Smooth muscle cell (in vitro differentiated cells): ENCODE measurements around the gene MYO5B. TPM values are rescaled to one million over a fixed set of nuclear protein-coding genes. Genes with fewer than 3 reads are reported as not detected.

Experiments used
- DNase-seq: peaks from one replicate; lab custom pipeline; 2025; ENCODE audit not compliant: unreplicated experiment; lab: John Stamatoyannopoulos, UW
- H2AFZ ChIP-seq: fragments of 200-600 bp; sonication (generic); 2 replicates; pipeline ENCODE4 v1.6.0; 2016; ENCODE audit warnings: antibody characterized with exemption, low read depth, mild to moderate bottlenecking
- H3F3A ChIP-seq: fragments of 200-600 bp; sonication (generic); 2 replicates; pipeline ENCODE4 v1.6.0; 2017; ENCODE audit warnings: antibody characterized with exemption, low read depth
- H3K27ac ChIP-seq: fragments of 200-600 bp; sonication (generic); 2 replicates; pipeline ENCODE4 v1.5.1; 2016; ENCODE audit warnings: low read depth, mild to moderate bottlenecking
- H3K27me3 ChIP-seq: fragments of 200-600 bp; sonication (generic); 2 replicates; pipeline ENCODE4 v1.6.1; 2016; ENCODE audit warnings: low read depth, mild to moderate bottlenecking
- H3K36me3 ChIP-seq: fragments of 200-600 bp; sonication (generic); 2 replicates; pipeline ENCODE4 v1.5.1; 2016; ENCODE audit warnings: low read depth
- H3K4me1 ChIP-seq: fragments of 200-600 bp; sonication (generic); 2 replicates; pipeline ENCODE4 v1.5.1; 2016; ENCODE audit warnings: low read depth
- H3K4me2 ChIP-seq: fragments of 200-600 bp; sonication (generic); 2 replicates; pipeline ENCODE4 v1.6.0; 2016; ENCODE audit warnings: mild to moderate bottlenecking
- H3K4me3 ChIP-seq: fragments of 200-600 bp; sonication (generic); 2 replicates; pipeline ENCODE4 v1.5.1; 2016; ENCODE audit warnings: mild to moderate bottlenecking
- H3K79me2 ChIP-seq: fragments of 200-600 bp; sonication (generic); 2 replicates; pipeline ENCODE4 v1.6.0; 2016; ENCODE audit warnings: low read depth, mild to moderate bottlenecking
- H3K9ac ChIP-seq: fragments of 200-600 bp; sonication (generic); 2 replicates; pipeline ENCODE4 v1.6.0; 2016; ENCODE audit warnings: low read depth
- H3K9me3 ChIP-seq: fragments of 200-600 bp; sonication (generic); replicated peaks from 2 replicates; pipeline ENCODE4 v1.5.1; 2016; ENCODE audit warnings: low read depth
- H4K20me1 ChIP-seq: fragments of 200-600 bp; sonication (generic); 2 replicates; pipeline ENCODE4 v1.6.0; 2016; ENCODE audit warnings: low read depth
- CTCF ChIP-seq: fragments of 200-600 bp; sonication (generic); IDR thresholded peaks from 2 replicates; pipeline ENCODE4 v1.5.1; 2017; ENCODE audit warnings: borderline replicate concordance, mild to moderate bottlenecking, antibody characterized with exemption; ENCODE audit not compliant: insufficient read depth, poor library complexity, severe bottlenecking
- WGBS: methylation state at CpG from one replicate; pipeline ENCODE4 v1.1.7; 2016; ENCODE audit warnings: low lambda C conversion rate; 5-methylcytosine and 5-hydroxymethylcytosine counted together
- polyA plus RNA-seq: library from polyadenylated mRNA; unstranded; fragments of >200 nt; fragmentation: Nextera tagmentation; extraction: Ambion mirVana; gene quantifications from 2 replicates; pipeline ENCODE4 v1.2.1, GENCODE V29; 2016
- total RNA-seq: library from RNA; depleted of rRNA; stranded (reverse); fragments of >200 nt; gene quantifications from 2 replicates; pipeline ENCODE4 v1.2.3, GENCODE V29; 2014

MYO5B gene
- total and polyA plus RNA-seq, 2 experiments from 2014 or later = 1.7 to 25.3 TPM

- Histone ChIP-seq H3K4me3 (no peak overlapping the region), H3F3A (no peaks in the 10 kb centered on the region), H4K20me1 (no peaks in the 10 kb centered on the region), H2AFZ (no peak overlapping the region), H3K27me3 (no peaks in the 10 kb centered on the region), H3K79me2 (no peaks in the 10 kb centered on the region), H3K36me3 (no peaks in the 10 kb centered on the region), H3K4me1 (peaks cover 15% of the 10 kb centered on the region), H3K27ac (no peak overlapping the region), H3K9ac (no peak overlapping the region), H3K9me3 (no peaks in the 10 kb centered on the region), H3K4me2 (no peak overlapping the region)
- no peak for DNase-seq
- no peak for TF ChIP-seq CTCF
- WGBS = 100% methylated on average over 1 of the region's 1 CpG
Measured at GRCh38 chr18:49844903-49845302, 350.0 kb downstream of the MYO5B start.

GRCh38 chr18:49843778-49844625, 350.9 kb downstream of the MYO5B start:
- Histone ChIP-seq H3K79me2 (no peaks in the 10 kb centered on the region), H3K27me3 (no peaks in the 10 kb centered on the region), H3K9me3 (no peaks in the 10 kb centered on the region), H3K4me2 (no peak overlapping the region), H3K9ac (no peak overlapping the region), H3K36me3 (no peaks in the 10 kb centered on the region), H3F3A (no peaks in the 10 kb centered on the region), H3K27ac (no peak overlapping the region), H3K4me3 (no peak overlapping the region), H3K4me1 (peaks cover 9% of the 10 kb centered on the region), H4K20me1 (no peaks in the 10 kb centered on the region), H2AFZ (no peak overlapping the region)
- 96% methylated on average over 6 of the region's 6 CpGs for WGBS
- no peak for TF ChIP-seq CTCF
- DNase-seq = no peak

- Histone ChIP-seq H3K27ac (no peak overlapping the region), H2AFZ (no peak overlapping the region), H3K4me2 (no peak overlapping the region), H3K79me2 (no peaks in the 10 kb centered on the region), H3K27me3 (no peaks in the 10 kb centered on the region), H4K20me1 (no peaks in the 10 kb centered on the region), H3K4me3 (no peak overlapping the region), H3K9ac (no peak overlapping the region), H3F3A (no peaks in the 10 kb centered on the region), H3K4me1 (peaks cover 9% of the 10 kb centered on the region), H3K9me3 (no peaks in the 10 kb centered on the region), H3K36me3 (no peaks in the 10 kb centered on the region)
- no peak for DNase-seq
- TF ChIP-seq CTCF = no peak
- WGBS = 96% methylated on average over 10 of the region's 10 CpGs
Measured at GRCh38 chr18:49843131-49843530, 351.8 kb downstream of the MYO5B start.

- H3F3A ChIP-seq = no peaks in the 10 kb centered on the region
- H3K27ac ChIP-seq = no peak overlapping the region
- no peaks in the 10 kb centered on the region for H3K9me3 ChIP-seq
- H3K4me2 ChIP-seq = no peak overlapping the region
- no peak overlapping the region for H2AFZ ChIP-seq
- no peaks in the 10 kb centered on the region for H3K36me3 ChIP-seq
- no peaks in the 10 kb centered on the region for H4K20me1 ChIP-seq
- no peaks in the 10 kb centered on the region for H3K27me3 ChIP-seq
- no peak for TF ChIP-seq CTCF
- no peak for DNase-seq
- no peaks in the 10 kb centered on the region for H3K79me2 ChIP-seq
- WGBS = 92% methylated on average over 4 of the region's 4 CpGs
- H3K9ac ChIP-seq = no peak overlapping the region
- H3K4me3 ChIP-seq = no peak overlapping the region
- H3K4me1 ChIP-seq = peaks cover 9% of the 10 kb centered on the region
Measured at GRCh38 chr18:49842656-49843055, 352.3 kb downstream of the MYO5B start.
